NCI-H2171 (cell line): ENCODE results near the gene COLEC12.

Experiments used
- DNase-seq: peaks from one replicate; lab custom pipeline; 2025; lab: John Stamatoyannopoulos, UW

The COLEC12 gene

GRCh38 chr18:275486-275885 lies 225.0 kb downstream of the COLEC12 start:
- no peak for DNase-seq

GRCh38 chr18:274313-274712 lies 226.2 kb downstream of the COLEC12 start:
- DNase-seq, result no peak

GRCh38 chr18:273525-273924 lies 227.0 kb downstream of the COLEC12 start:
- DNase-seq, result no peak

- DNase-seq, result no peak
These were observed 227.9 kb downstream of the COLEC12 start for GRCh38 chr18:272650-273049.

GRCh38 chr18:269480-270095 lies 230.9 kb downstream of the COLEC12 start:
- no peak for DNase-seq

- DNase-seq, result peak; percentile 87
These were observed 232.6 kb downstream of the COLEC12 start, which contains the start of gene THOC1 for GRCh38 chr18:267688-268552. Gene THOC1, minus strand, starts transcription at chr18:268047. Its CDS starts 28 bp downstream, at chr18:268019.

GRCh38 chr18:267380-267687 lies 233.2 kb downstream of the COLEC12 start:
- no peak for DNase-seq
